ENCODE results near the gene RIPK3. TPM values are rescaled to one million over a fixed set of nuclear protein-coding genes. Genes with fewer than 3 reads are reported as not detected.

The RIPK3 gene
- total and polyA plus RNA-seq, 2 of the 8 experiments (the other 6 are each of a cell fraction or from before 2014, with no cell fraction given) = 0.24 to 0.39 TPM

DNA sequence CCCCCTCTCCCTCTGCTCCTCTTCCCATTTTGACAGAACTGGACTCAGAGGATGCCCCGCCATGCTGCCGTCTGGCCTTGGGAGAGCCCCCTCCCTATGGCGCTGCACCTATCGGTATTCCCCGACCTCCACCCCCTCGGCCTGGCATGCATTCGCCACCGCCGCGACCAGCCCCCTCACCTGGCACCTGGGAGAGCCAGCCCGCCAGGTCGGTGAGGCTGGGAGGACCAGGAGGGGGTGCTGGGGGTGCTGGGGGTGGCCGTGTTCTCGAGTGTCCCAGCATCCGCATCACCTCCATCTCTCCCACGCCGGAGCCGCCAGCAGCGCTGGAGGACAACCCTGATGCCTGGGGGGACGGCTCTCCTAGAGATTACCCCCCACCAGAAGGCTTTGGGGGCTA, 29.7 kb upstream of the RIPK3 start (continued):
- TF ChIP-seq KDM5A (IDR thresholded peaks at IDR 0.05; ENCODE audit: low read length) (no peak), MAFK (IDR thresholded peaks at IDR 0.05; ENCODE audit: low read depth, low read length) (no peak)
